Stomach (tissue), 9 donors: ENCODE measurements around the gene GPR108. TPM values are rescaled to one million over a fixed set of nuclear protein-coding genes. Genes with fewer than 3 reads are reported as not detected.

ENCODE experiments used
- DNase-seq, 2 donors: peaks; one replicate each; pipeline versions ENCODE4 v3.0.0 to v3.0.0-alpha.2; 2013 to 2019
- H3K27ac ChIP-seq, 5 donors: fragments of 200-600 bp in 4 of 5; sonication (generic) in 4 of 5; one replicate each; pipeline ENCODE4 v1.5.1; 2013 to 2019; ENCODE audit warnings: mild to moderate bottlenecking in 1 of 5, moderate library complexity in 1 of 5
- H3K27me3 ChIP-seq, 3 donors: fragments of 200-600 bp; sonication (generic); one replicate each; pipeline ENCODE4 v1.5.1; 2017 to 2019; ENCODE audit warnings: mixed run types in 1 of 3
- H3K36me3 ChIP-seq, 4 donors: fragments of 200-600 bp; sonication (generic); 1 replicate in 3 of 4; 2 replicates in 1 of 4; pipeline ENCODE4 v1.5.1; 2016 to 2019
- H3K4me1 ChIP-seq, 4 donors: fragments of 200-600 bp; sonication (generic); one replicate each; pipeline ENCODE4 v1.5.1; 2016 to 2019
- H3K4me3 ChIP-seq, 4 donors: fragments of 200-600 bp; sonication (generic) in 3 of 4; one replicate each; pipeline ENCODE4 v1.5.1; 2016 to 2019; ENCODE audit warnings: mild to moderate bottlenecking in 1 of 4
- H3K9me3 ChIP-seq, 4 donors: fragments of 200-600 bp; sonication (generic); one replicate each; pipeline ENCODE4 v1.5.1; 2016 to 2019
- EP300 ChIP-seq: sonication (generic); formaldehyde crosslinking; IDR thresholded peaks from one replicate; pipeline ENCODE4 v1.6.1; 2017; ENCODE audit warnings: antibody characterized with exemption
- POLR2A ChIP-seq, 4 donors: fragments of 450-650 bp; IDR thresholded peaks; one replicate each; pipeline ENCODE4 v1.6.1; 2016; ENCODE audit warnings: antibody characterized with exemption in 4 of 4, control low read depth in 2 of 4, mild to moderate bottlenecking in 1 of 4, moderate library complexity in 1 of 4
- POLR2AphosphoS5 ChIP-seq, 3 donors: sonication (generic); formaldehyde crosslinking; IDR thresholded peaks; one replicate each; pipeline ENCODE4 v1.6.1; 2016; ENCODE audit warnings: antibody characterized with exemption in 3 of 3
- WGBS, 5 donors: extraction: QIAGEN DNeasy Blood & Tissue Kit in 3 of 5; methylation state at CpG; one replicate each; pipeline versions ENCODE4 v1.1.5 to v1.1.7; 2013 to 2018; 5-methylcytosine and 5-hydroxymethylcytosine counted together
- intact Hi-C: fragments of 100-400 bp; cut with DNase I; formaldehyde crosslinking; loops from one replicate; pipeline ENCODE4 v1.15.1; 2023; ENCODE audit warnings: low total_unique reads
- polyA plus RNA-seq, 3 donors: library from polyadenylated mRNA; stranded (reverse); fragments of 200-250 nt; gene quantifications; one replicate each; pipeline ENCODE4 v1.2.3, GENCODE V29; 2013
- total RNA-seq, 5 donors: library from RNA; depleted of rRNA; stranded (reverse); fragments of >200 nt; gene quantifications; one replicate each; pipeline versions ENCODE4 v1.1.0 to v1.2.3, GENCODE V29; 2014 to 2016
- TF ChIP-seq, protein P1 (sequence below), 7 experiments: fragments of 450-650 bp in 4 of 7; fragments of 200-600 bp in 3 of 7; sonication (generic) in 3 of 7; IDR thresholded peaks; one replicate each; pipeline ENCODE4 v1.5.1; 2016 to 2019; ENCODE audit warnings: antibody characterized with exemption in 7 of 7, control low read depth in 2 of 7, mild to moderate bottlenecking in 1 of 7
- donor health status: healthy with polysubstance abuse.
- donor health status: Bipolar disorder and iron deficiency.
- donor health status: healthy.

GPR108 gene
- total and polyA plus RNA-seq, 8 donors = 28.1 to 132 (median 59.2) TPM

GRCh38 chr19:6693681-6694080, 43.7 kb downstream of the GPR108 start:
- Histone ChIP-seq H3K36me3 (peaks cover 0 to 19% (median 8%) of the 10 kb centered on the region in 4 donors), H3K4me3 (no peak overlapping the region), H3K27me3 (peaks cover 0 to 13% (median 0%) of the 10 kb centered on the region in 3 donors), H3K4me1 (no peaks in the 10 kb centered on the region), H3K27ac (no peak overlapping the region), H3K9me3 (no peaks in the 10 kb centered on the region)
- TF ChIP-seq POLR2A (IDR thresholded peaks at IDR 0.05) = no peak
- no peak for TF ChIP-seq EP300
- TF ChIP-seq POLR2AphosphoS5 (IDR thresholded peaks at IDR 0.05) = no peak
- intact Hi-C loops = no loop called here
- WGBS, 5 donors = 72 to 84% (median 78%) methylated on average over 5 to 7 of the region's 7 CpGs
- DNase-seq = no peak

- Histone ChIP-seq H3K4me3 (no peak overlapping the region), H3K36me3 (peaks cover 0 to 19% (median 8%) of the 10 kb centered on the region in 4 donors), H3K4me1 (no peaks in the 10 kb centered on the region), H3K27me3 (peaks cover 0 to 13% (median 0%) of the 10 kb centered on the region in 3 donors), H3K27ac (no peak overlapping the region), H3K9me3 (no peaks in the 10 kb centered on the region)
- DNase-seq = no peak
- TF ChIP-seq EP300 (no peak), POLR2A (IDR thresholded peaks at IDR 0.05) (no peak), POLR2AphosphoS5 (IDR thresholded peaks at IDR 0.05) (no peak)
- TF ChIP-seq, protein P1, sequence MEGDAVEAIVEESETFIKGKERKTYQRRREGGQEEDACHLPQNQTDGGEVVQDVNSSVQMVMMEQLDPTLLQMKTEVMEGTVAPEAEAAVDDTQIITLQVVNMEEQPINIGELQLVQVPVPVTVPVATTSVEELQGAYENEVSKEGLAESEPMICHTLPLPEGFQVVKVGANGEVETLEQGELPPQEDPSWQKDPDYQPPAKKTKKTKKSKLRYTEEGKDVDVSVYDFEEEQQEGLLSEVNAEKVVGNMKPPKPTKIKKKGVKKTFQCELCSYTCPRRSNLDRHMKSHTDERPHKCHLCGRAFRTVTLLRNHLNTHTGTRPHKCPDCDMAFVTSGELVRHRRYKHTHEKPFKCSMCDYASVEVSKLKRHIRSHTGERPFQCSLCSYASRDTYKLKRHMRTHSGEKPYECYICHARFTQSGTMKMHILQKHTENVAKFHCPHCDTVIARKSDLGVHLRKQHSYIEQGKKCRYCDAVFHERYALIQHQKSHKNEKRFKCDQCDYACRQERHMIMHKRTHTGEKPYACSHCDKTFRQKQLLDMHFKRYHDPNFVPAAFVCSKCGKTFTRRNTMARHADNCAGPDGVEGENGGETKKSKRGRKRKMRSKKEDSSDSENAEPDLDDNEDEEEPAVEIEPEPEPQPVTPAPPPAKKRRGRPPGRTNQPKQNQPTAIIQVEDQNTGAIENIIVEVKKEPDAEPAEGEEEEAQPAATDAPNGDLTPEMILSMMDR (IDR thresholded peaks at IDR 0.05) = no peak
- WGBS, 5 donors = 88 to 97% (median 91%) methylated on average over 10 to 13 of the region's 13 CpGs
- intact Hi-C loops = no loop called here
These were observed 44.3 kb downstream of the GPR108 start for GRCh38 chr19:6693056-6693471.

DNA sequence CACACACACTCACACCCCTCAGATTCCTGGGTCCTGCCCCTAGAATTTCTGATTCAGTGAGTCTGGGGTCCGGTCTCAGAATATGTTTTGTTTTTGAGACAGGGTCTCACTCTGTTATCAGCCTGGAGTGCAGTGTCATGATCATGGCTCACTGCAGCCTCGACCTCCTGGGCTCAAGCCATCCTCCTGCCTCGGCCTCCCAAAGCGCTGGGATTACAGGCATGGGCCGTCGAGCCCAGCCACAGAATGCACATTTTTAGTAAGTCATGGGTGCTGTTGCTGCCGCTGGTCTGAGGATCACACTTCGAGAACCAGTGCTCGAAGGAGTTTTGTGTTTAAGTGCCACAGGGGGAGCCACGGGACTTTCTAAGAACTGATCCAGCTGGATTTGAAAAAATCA, 45.4 kb downstream of the GPR108 start:
- intact Hi-C loops = no loop called here
- Histone ChIP-seq H3K36me3 (peaks cover 0 to 14% (median 8%) of the 10 kb centered on the region in 4 donors), H3K9me3 (no peaks in the 10 kb centered on the region), H3K4me1 (no peaks in the 10 kb centered on the region), H3K27me3 (peaks cover 0 to 13% (median 0%) of the 10 kb centered on the region in 3 donors), H3K4me3 (no peak overlapping the region), H3K27ac (no peak overlapping the region)
- 82 to 90% (median 88%) methylated on average over 7 to 10 of the region's 10 CpGs for WGBS, 5 donors
- no peak for DNase-seq
- TF ChIP-seq EP300 (no peak), POLR2AphosphoS5 (IDR thresholded peaks at IDR 0.05) (no peak), POLR2A (IDR thresholded peaks at IDR 0.05) (no peak)
- TF ChIP-seq, protein P1 (IDR thresholded peaks at IDR 0.05) = no peak

DNA sequence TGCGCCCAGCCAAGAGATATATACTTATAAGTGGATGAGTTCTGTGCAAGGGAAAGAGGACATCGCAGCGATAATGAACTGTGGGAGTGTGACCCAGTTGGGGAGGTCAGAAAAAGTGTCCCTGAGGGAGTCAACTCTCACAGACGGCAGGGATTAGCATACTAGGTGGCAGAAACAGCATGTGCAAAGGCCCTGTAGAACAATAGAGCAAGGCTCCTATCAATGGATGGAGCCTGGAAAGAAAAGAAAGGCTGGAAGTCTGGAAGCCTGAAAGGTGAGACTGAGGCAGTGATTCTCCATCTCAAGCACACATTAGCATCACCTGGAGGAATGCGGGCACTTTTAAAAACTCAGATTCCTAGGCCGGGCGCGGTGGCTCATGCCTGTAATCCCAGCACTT, 46.0 kb downstream of the GPR108 start:
- Histone ChIP-seq H3K9me3 (no peaks in the 10 kb centered on the region), H3K36me3 (peaks cover 0 to 17% (median 10%) of the 10 kb centered on the region in 4 donors), H3K27ac (no peak overlapping the region), H3K4me1 (no peaks in the 10 kb centered on the region), H3K4me3 (no peak overlapping the region), H3K27me3 (peaks cover 0 to 13% (median 0%) of the 10 kb centered on the region in 3 donors)
- TF ChIP-seq, protein P1 (IDR thresholded peaks at IDR 0.05) = no peak
- no peak for TF ChIP-seq EP300
- TF ChIP-seq POLR2AphosphoS5 (IDR thresholded peaks at IDR 0.05) = no peak
- no peak for TF ChIP-seq POLR2A (IDR thresholded peaks at IDR 0.05)
- intact Hi-C loops = no loop called here
- WGBS, 5 donors = 89 to 97% (median 95%) methylated on average over 8 of the region's 8 CpGs
- no peak for DNase-seq

DNA sequence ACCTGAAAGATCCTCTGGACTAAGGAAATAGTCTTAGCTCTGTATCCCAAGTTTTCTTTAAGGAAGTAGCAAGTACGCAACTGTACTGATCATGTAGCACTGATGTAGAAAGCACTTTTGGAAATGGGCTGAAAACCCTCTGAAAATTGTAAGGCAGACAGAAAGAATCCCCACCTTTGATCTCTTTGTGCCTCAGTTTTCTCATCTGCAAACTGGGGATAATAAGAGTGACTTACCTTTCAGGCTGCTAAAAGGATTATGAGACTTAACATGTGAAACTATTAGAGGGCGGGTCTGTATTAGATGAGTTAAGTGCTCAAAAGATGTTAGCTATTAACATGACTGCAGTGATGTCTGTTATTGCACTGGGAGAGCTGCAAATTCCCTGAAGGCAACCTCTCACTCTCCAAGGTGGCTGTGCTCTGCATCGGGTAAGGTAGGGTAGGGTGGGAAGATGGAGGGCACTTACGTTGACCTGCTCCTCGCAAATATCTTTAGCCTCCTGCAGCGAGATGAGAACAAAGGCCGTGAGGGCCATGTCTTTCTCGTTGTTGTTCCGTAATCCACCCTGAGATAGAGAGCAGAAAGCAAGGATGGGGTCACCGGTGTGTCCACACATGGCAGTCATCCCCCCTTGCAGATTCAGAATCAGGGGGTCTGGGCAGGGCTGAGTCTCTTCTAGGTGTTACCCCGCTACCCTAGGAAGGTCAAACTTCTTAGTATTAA, 47.1 kb downstream of the GPR108 start:
- TF ChIP-seq POLR2A (IDR thresholded peaks at IDR 0.05) (no peak), POLR2AphosphoS5 (IDR thresholded peaks at IDR 0.05) (no peak), EP300 (no peak)
- TF ChIP-seq, protein P1 (IDR thresholded peaks at IDR 0.05) = no peak
- Histone ChIP-seq H3K27me3 (peaks cover 0 to 13% (median 0%) of the 10 kb centered on the region in 3 donors), H3K27ac (no peak overlapping the region), H3K9me3 (no peaks in the 10 kb centered on the region), H3K4me3 (no peak overlapping the region), H3K4me1 (no peaks in the 10 kb centered on the region), H3K36me3 (peaks cover 0 to 26% (median 14%) of the 10 kb centered on the region in 4 donors)
- intact Hi-C loops = no loop called here
- 76 to 94% (median 83%) methylated on average over 10 to 11 of the region's 11 CpGs for WGBS, 5 donors
- no peak for DNase-seq
